Trophoblast cell (in vitro differentiated cells and primary cell): ENCODE data around the gene SIDT1.

Experiments used
- DNase-seq, 2 donors: peaks; one replicate each; pipeline ENCODE4 v3.0.0-alpha.2; 2016
- H2AFZ ChIP-seq: 2 replicates; pipeline ENCODE4 v1.6.1; 2013; ENCODE audit warnings: low read length, moderate library complexity, mild to moderate bottlenecking; ENCODE audit not compliant: insufficient read depth, poor library complexity
- H2AK5ac ChIP-seq: 2 replicates; pipeline ENCODE4 v1.6.1; 2013; ENCODE audit warnings: mild to moderate bottlenecking, low read length
- H2BK120ac ChIP-seq: 2 replicates; pipeline ENCODE4 v1.6.1; 2013; ENCODE audit warnings: low read length, mild to moderate bottlenecking, moderate library complexity; ENCODE audit not compliant: insufficient read depth, poor library complexity
- H2BK12ac ChIP-seq: 2 replicates; pipeline ENCODE4 v1.6.1; 2013; ENCODE audit warnings: mild to moderate bottlenecking, low read length, moderate library complexity
- H2BK5ac ChIP-seq: 2 replicates; pipeline ENCODE4 v1.6.1; 2013; ENCODE audit warnings: low read length, low read depth, moderate library complexity, mild to moderate bottlenecking; ENCODE audit not compliant: poor library complexity
- H3K14ac ChIP-seq: 2 replicates; pipeline ENCODE4 v1.6.1; 2013; ENCODE audit warnings: mild to moderate bottlenecking, low read length
- H3K18ac ChIP-seq: 2 replicates; pipeline ENCODE4 v1.6.1; 2013; ENCODE audit warnings: mild to moderate bottlenecking, low read length
- H3K23ac ChIP-seq: 2 replicates; pipeline ENCODE4 v1.6.1; 2013; ENCODE audit warnings: low read length
- H3K27ac ChIP-seq: 2 replicates; pipeline ENCODE4 v1.5.1; 2013; ENCODE audit warnings: low read depth, mild to moderate bottlenecking, inconsistent platforms, low read length, moderate library complexity
- H3K27me3 ChIP-seq: 2 replicates; pipeline ENCODE4 v1.6.1; 2013; ENCODE audit warnings: inconsistent platforms, mild to moderate bottlenecking, low read length, moderate library complexity; ENCODE audit not compliant: insufficient read depth
- H3K36me3 ChIP-seq, 2 experiments: 1 replicate in 1 of 2; 2 replicates in 1 of 2; pipeline ENCODE4 v1.6.1; 2013; ENCODE audit warnings: low read length in 2 of 2, mild to moderate bottlenecking in 2 of 2, moderate library complexity in 1 of 2; ENCODE audit not compliant: insufficient read depth in 2 of 2, control insufficient read depth in 1 of 2
- H3K4ac ChIP-seq: 2 replicates; pipeline ENCODE4 v1.6.1; 2013; ENCODE audit warnings: low read depth, mild to moderate bottlenecking, low read length, moderate library complexity
- H3K4me1 ChIP-seq, 2 experiments: 1 replicate in 1 of 2; 2 replicates in 1 of 2; pipeline ENCODE4 v1.6.1; 2013; ENCODE audit warnings: low read length in 2 of 2, mild to moderate bottlenecking in 2 of 2, moderate library complexity in 1 of 2; ENCODE audit not compliant: insufficient read depth in 2 of 2, control insufficient read depth in 1 of 2
- H3K4me2 ChIP-seq: 2 replicates; pipeline ENCODE4 v1.6.1; 2013; ENCODE audit warnings: inconsistent platforms, mild to moderate bottlenecking, low read length, moderate library complexity
- H3K4me3 ChIP-seq: 2 replicates; pipeline ENCODE4 v1.5.1; 2013; ENCODE audit warnings: mild to moderate bottlenecking, low read depth, low read length, inconsistent platforms
- H3K79me1 ChIP-seq: one replicate; pipeline ENCODE4 v1.6.1; 2013; ENCODE audit warnings: low read length
- H3K79me2 ChIP-seq: 2 replicates; pipeline ENCODE4 v1.6.1; 2013; ENCODE audit warnings: low read length, mild to moderate bottlenecking; ENCODE audit not compliant: control insufficient read depth, insufficient read depth, poor library complexity
- H3K9ac ChIP-seq: 2 replicates; pipeline ENCODE4 v1.6.1; 2013; ENCODE audit warnings: mild to moderate bottlenecking, low read length
- H3K9me3 ChIP-seq: 2 replicates; pipeline ENCODE4 v1.6.1; 2013; ENCODE audit warnings: low read depth, mild to moderate bottlenecking, control low read depth, inconsistent platforms, low read length; ENCODE audit not compliant: insufficient read depth
- H4K12ac ChIP-seq: 2 replicates; pipeline ENCODE4 v1.6.1; 2013; ENCODE audit warnings: low read depth, mild to moderate bottlenecking, low read length, moderate library complexity
- H4K8ac ChIP-seq: 2 replicates; pipeline ENCODE4 v1.6.1; 2013; ENCODE audit warnings: low read depth, mild to moderate bottlenecking, low read length, moderate library complexity
- H4K91ac ChIP-seq: one replicate; pipeline ENCODE4 v1.6.1; 2013; ENCODE audit warnings: low read depth, mild to moderate bottlenecking, low read length, moderate library complexity
- WGBS: extraction: QIAGEN DNeasy Blood & Tissue Kit; methylation state at CpG from one replicate; pipeline ENCODE4 v1.1.7; 2013; ENCODE audit warnings: missing lambda C conversion rate; ENCODE audit not compliant: insufficient read length, insufficient coverage; ENCODE audit errors: extremely low coverage; 5-methylcytosine and 5-hydroxymethylcytosine counted together

Gene SIDT1

GRCh38 chr3:113614402-113614801 is 82.0 kb downstream of the SIDT1 start:
- no peak overlapping the region for H3K4me2 ChIP-seq
- no peak overlapping the region for H3K9ac ChIP-seq
- H3K4me3 ChIP-seq: no peak overlapping the region
- H3K9me3 ChIP-seq: no peaks in the 10 kb centered on the region
- peak overlapping the region; percentile 35 for H2AFZ ChIP-seq
- peak in 1 of 2 donors; percentile 2 for DNase-seq
- no peak overlapping the region for H3K18ac ChIP-seq
- peak overlapping the region; percentile 23 for H4K8ac ChIP-seq
- no peaks in the 10 kb centered on the region for H3K27me3 ChIP-seq
- no peak overlapping the region for H2BK12ac ChIP-seq
- H3K14ac ChIP-seq: no peak overlapping the region
- no peak overlapping the region for H2AK5ac ChIP-seq
- H3K79me2 ChIP-seq: no peaks in the 10 kb centered on the region
- H4K91ac ChIP-seq: no peak overlapping the region
- H3K23ac ChIP-seq: no peak overlapping the region
- H3K79me1 ChIP-seq: no peaks in the 10 kb centered on the region
- H2BK5ac ChIP-seq: no peak overlapping the region
- H2BK120ac ChIP-seq: no peak overlapping the region
- no peaks in the 10 kb centered on the region for H3K36me3 ChIP-seq
- no peak overlapping the region for H3K27ac ChIP-seq
- no peaks in the 10 kb centered on the region for H3K4me1 ChIP-seq
- peak overlapping the region; percentile 35 for H4K12ac ChIP-seq
- no peak overlapping the region for H3K4ac ChIP-seq
- WGBS: no CpG with 5 or more reads among the region's 5 CpGs

- Histone ChIP-seq H3K4me2 (no peak overlapping the region), H3K4me1 (no peaks in the 10 kb centered on the region), H3K4me3 (no peak overlapping the region), H3K79me1 (no peaks in the 10 kb centered on the region), H3K4ac (no peak overlapping the region), H4K8ac (no peak overlapping the region), H4K91ac (no peak overlapping the region), H3K18ac (no peak overlapping the region), H2AK5ac (no peak overlapping the region), H3K36me3 (no peaks in the 10 kb centered on the region), H3K79me2 (no peaks in the 10 kb centered on the region), H3K9me3 (no peaks in the 10 kb centered on the region), H2BK12ac (no peak overlapping the region), H3K27ac (no peak overlapping the region), H4K12ac (no peak overlapping the region), H2BK120ac (no peak overlapping the region), H3K23ac (no peak overlapping the region), H3K27me3 (no peaks in the 10 kb centered on the region), H2BK5ac (no peak overlapping the region), H3K9ac (no peak overlapping the region), H3K14ac (no peak overlapping the region), H2AFZ (no peak overlapping the region)
- no peak for DNase-seq
- WGBS: no CpG with 5 or more reads among the region's 4 CpGs
Observed at GRCh38 chr3:113615976-113616375, 83.6 kb downstream of the SIDT1 start.

GRCh38 chr3:113617726-113618125 is 85.4 kb downstream of the SIDT1 start:
- no peak overlapping the region for H3K27ac ChIP-seq
- H3K4me2 ChIP-seq: no peak overlapping the region
- H3K79me1 ChIP-seq: no peaks in the 10 kb centered on the region
- H3K9me3 ChIP-seq: no peaks in the 10 kb centered on the region
- no peak overlapping the region for H3K4ac ChIP-seq
- H3K4me3 ChIP-seq: no peak overlapping the region
- H2BK5ac ChIP-seq: no peak overlapping the region
- H3K36me3 ChIP-seq: no peaks in the 10 kb centered on the region
- no peak overlapping the region for H3K14ac ChIP-seq
- no peak overlapping the region for H2BK12ac ChIP-seq
- H4K8ac ChIP-seq: no peak overlapping the region
- H3K4me1 ChIP-seq: no peaks in the 10 kb centered on the region
- no peak overlapping the region for H4K12ac ChIP-seq
- DNase-seq: no peak
- H3K18ac ChIP-seq: no peak overlapping the region
- no peak overlapping the region for H3K9ac ChIP-seq
- no peaks in the 10 kb centered on the region for H3K27me3 ChIP-seq
- H4K91ac ChIP-seq: no peak overlapping the region
- H2BK120ac ChIP-seq: no peak overlapping the region
- no CpG with 5 or more reads among the region's 2 CpGs for WGBS
- no peaks in the 10 kb centered on the region for H3K79me2 ChIP-seq
- H2AK5ac ChIP-seq: no peak overlapping the region
- H2AFZ ChIP-seq: no peak overlapping the region
- no peak overlapping the region for H3K23ac ChIP-seq

- Histone ChIP-seq H3K79me2 (no peaks in the 10 kb centered on the region), H2BK12ac (no peak overlapping the region), H3K9me3 (no peaks in the 10 kb centered on the region), H3K79me1 (no peaks in the 10 kb centered on the region), H2BK5ac (no peak overlapping the region), H4K12ac (no peak overlapping the region), H3K27ac (no peak overlapping the region), H3K4me2 (no peak overlapping the region), H4K8ac (no peak overlapping the region), H3K4ac (no peak overlapping the region), H3K14ac (no peak overlapping the region), H3K4me1 (no peaks in the 10 kb centered on the region), H3K9ac (no peak overlapping the region), H3K27me3 (no peaks in the 10 kb centered on the region), H4K91ac (no peak overlapping the region), H2BK120ac (no peak overlapping the region), H2AFZ (no peak overlapping the region), H3K36me3 (no peaks in the 10 kb centered on the region), H3K18ac (no peak overlapping the region), H2AK5ac (no peak overlapping the region), H3K4me3 (no peak overlapping the region), H3K23ac (no peak overlapping the region)
- no peak for DNase-seq
Observed at GRCh38 chr3:113620091-113620490, 87.7 kb downstream of the SIDT1 start.
